ENCODE results near the gene RABGAP1L.

Gene RABGAP1L

DNA sequence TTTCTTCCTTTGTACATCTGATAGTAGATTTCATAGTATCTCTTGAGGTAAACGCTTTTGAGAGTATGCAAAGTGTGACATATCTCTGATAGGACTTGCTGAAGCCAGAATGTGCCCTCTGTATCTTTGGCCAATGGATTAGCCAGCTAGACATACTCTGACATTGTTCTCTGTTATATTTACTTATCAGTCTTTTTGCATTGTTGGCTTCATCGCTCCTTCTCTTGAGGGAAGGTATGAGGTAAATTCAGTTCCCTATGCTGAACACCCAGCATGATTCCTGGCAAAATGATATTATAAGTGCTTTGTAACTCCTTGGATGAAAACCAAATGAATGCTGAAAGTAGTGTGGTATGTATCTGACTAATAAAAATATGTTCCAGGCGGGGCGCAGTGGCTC lies 677.2 kb downstream of the RABGAP1L start:
- TF ChIP-seq, protein P1, sequence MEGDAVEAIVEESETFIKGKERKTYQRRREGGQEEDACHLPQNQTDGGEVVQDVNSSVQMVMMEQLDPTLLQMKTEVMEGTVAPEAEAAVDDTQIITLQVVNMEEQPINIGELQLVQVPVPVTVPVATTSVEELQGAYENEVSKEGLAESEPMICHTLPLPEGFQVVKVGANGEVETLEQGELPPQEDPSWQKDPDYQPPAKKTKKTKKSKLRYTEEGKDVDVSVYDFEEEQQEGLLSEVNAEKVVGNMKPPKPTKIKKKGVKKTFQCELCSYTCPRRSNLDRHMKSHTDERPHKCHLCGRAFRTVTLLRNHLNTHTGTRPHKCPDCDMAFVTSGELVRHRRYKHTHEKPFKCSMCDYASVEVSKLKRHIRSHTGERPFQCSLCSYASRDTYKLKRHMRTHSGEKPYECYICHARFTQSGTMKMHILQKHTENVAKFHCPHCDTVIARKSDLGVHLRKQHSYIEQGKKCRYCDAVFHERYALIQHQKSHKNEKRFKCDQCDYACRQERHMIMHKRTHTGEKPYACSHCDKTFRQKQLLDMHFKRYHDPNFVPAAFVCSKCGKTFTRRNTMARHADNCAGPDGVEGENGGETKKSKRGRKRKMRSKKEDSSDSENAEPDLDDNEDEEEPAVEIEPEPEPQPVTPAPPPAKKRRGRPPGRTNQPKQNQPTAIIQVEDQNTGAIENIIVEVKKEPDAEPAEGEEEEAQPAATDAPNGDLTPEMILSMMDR (IDR thresholded peaks at IDR 0.05; ENCODE audit: insufficient read depth, low read depth, low read length, missing control alignments): no peak
- DNase-seq (ENCODE audit: low read depth): peak; percentile 10
- H3K4me3 ChIP-seq (ENCODE audit: low read length): no peak overlapping the region

DNA sequence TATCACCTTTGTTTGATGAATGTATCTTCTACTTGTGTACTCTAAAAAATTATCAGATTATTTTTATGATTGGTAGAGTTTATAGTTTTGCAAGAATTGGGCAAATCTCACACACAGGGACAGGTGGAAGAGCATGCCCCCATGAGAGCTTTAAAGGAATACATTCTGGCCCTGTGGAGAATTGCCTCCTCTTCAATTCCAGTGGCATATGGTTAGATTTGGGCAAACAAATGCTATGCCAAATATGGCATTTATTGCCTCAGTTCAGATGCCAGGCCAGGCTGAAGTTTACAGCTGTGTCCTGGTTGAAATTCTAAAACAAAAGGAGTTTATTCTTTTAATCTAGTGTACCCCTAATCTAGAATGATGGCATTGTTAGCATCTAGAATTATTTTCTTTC lies 678.1 kb downstream of the RABGAP1L start:
- DNase-seq (ENCODE audit: low read depth): no peak
- no peak overlapping the region for H3K4me3 ChIP-seq (ENCODE audit: low read length)
- TF ChIP-seq, protein P1 (IDR thresholded peaks at IDR 0.05; ENCODE audit: insufficient read depth, low read depth, low read length, missing control alignments): no peak

DNA sequence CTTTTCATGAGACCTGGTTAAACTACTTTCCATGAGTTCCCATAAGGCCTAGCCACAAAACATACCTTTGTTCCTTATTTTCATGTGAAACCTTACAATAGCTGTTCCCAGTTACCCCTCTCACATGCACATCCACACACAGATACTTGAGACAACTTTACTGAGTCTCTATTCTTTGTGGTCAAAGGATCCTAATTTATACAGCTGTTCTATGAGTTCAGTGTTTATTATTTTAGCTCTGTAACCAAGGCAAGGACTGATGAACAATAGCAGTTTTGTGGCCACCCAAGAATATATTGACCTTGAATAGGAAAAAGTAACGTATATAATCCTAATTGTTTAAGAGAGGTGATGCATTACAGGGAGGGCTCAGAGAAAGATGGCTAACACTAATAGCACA lies 679.9 kb downstream of the RABGAP1L start:
- TF ChIP-seq, protein P1 (IDR thresholded peaks at IDR 0.05; ENCODE audit: insufficient read depth, low read depth, low read length, missing control alignments): no peak
- H3K4me3 ChIP-seq (ENCODE audit: low read length): no peak overlapping the region
- no peak for DNase-seq (ENCODE audit: low read depth)

DNA sequence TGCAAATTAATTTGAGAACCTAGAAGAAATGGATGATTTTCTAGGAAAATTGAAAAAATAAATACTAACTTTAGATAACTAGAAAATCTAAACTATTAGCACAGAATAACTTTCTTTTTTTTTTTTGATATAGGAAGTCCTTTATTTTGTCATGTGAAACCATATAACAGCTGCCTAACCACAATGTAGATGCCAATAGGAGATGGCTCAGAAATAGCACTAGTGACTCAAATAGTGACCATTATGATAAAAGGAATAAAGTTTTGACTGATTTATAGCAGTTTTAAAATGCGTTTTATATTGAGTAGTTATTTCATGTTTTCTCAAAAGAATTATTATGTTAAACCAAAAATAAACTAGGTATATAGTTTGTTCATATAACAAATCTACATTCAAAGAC lies 682.4 kb downstream of the RABGAP1L start:
- no peak for DNase-seq (ENCODE audit: low read depth)
- TF ChIP-seq, protein P1 (IDR thresholded peaks at IDR 0.05; ENCODE audit: insufficient read depth, low read depth, low read length, missing control alignments): no peak
- no peak overlapping the region for H3K4me3 ChIP-seq (ENCODE audit: low read length)

DNA sequence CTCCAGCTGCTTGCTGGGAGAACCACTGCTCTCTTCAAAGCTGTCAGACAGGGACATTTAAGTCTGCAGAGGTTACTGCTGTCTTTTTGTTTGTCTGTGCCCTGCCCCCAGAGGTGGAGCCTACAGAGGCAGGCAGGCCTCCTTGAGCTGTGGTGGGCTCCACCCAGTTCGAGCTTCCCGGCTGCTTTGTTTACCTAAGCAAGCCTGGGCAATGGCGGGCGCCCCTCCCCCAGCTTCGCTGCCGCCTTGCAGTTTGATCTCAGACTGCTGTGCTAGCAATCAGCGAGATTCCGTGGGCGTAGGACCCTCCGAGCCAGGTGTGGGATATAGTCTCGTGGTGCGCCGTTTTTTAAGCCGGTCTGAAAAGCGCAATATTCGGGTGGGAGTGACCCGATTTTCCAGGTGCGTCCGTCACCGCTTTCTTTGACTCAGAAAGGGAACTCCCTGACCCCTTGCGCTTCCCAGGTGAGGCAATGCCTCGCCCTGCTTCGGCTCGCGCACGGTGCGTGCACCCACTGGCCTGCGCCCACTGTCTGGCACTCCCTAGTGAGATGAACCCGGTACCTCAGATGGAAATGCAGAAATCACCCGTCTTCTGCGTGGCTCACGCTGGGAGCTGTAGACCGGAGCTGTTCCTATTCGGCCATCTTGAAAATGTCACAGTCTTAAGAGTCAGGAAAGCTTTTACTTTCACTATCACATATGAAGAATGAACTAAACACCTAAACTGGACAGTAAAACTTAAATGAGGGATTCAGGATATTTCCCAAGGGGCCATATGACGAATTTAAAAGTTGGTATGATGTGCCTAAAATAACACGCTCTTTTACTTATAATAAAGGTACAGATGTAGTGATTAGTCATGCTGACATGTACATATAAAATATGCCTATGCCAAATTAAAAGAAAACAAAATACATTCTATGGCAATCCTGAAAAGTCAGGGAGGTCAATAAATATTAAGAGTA lies 689.6 kb downstream of the RABGAP1L start:
- peak; percentile 44 for DNase-seq (ENCODE audit: low read depth)
- H3K4me3 ChIP-seq (ENCODE audit: low read length): peak overlapping the region; percentile 26

DNA sequence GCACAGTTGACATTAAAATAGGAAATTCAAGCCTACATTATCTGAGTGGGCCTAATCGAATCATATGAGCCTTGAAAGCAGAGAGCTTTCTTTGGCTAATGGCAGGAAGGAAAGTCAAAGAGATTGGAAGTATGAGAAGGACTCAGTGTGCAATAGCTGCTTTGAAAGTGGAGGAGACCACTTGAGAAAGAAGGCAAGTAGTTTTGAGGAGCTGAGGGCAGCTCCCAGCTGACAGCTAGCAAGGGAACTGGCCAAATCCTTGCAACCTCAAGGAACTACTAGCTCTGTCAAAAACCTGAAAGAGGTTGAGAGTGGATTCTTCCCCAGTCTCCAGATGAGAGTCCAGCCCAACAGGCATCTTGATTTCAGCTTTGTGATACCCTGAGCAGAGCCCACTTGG lies 691.4 kb downstream of the RABGAP1L start:
- TF ChIP-seq, protein P1 (IDR thresholded peaks at IDR 0.05; ENCODE audit: insufficient read depth, low read depth, low read length, missing control alignments): no peak
- no peak for DNase-seq (ENCODE audit: low read depth)
- H3K4me3 ChIP-seq (ENCODE audit: low read length): no peak overlapping the region

DNA sequence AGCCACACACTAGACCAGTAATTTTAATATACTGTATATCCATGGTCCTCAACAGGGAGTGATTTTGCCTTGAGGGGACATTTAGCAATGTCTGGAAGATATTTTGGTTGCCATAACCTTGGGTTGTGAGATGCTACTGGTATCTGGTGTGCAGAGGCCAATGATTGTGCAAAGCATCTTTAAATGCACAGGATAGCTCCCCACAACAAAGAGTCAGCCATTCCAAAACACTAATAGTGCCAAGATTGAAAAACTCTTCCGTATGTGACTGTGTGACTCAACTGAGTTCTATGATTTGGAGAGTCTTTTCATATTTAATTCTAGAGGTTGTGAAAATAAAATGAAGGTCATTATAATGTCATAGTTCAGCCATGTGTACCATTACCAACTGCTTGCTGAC lies 699.0 kb downstream of the RABGAP1L start:
- DNase-seq (ENCODE audit: low read depth): no peak
- H3K4me3 ChIP-seq (ENCODE audit: low read length): no peak overlapping the region
- TF ChIP-seq, protein P1 (IDR thresholded peaks at IDR 0.05; ENCODE audit: insufficient read depth, low read depth, low read length, missing control alignments): no peak
